KMS-11 (cell line): ENCODE measurements around the gene DPP9.

ENCODE experiments used
- H2AFZ ChIP-seq: fragments of 200-600 bp; sonication (generic); 2 replicates; pipeline ENCODE4 v1.6.1; 2016; ENCODE audit warnings: antibody characterized with exemption, mixed run types, low read depth
- H3K27ac ChIP-seq: fragments of 200-600 bp; sonication (generic); 2 replicates; pipeline ENCODE4 v1.6.1; 2016; ENCODE audit warnings: mild to moderate bottlenecking, mixed run types
- H3K27me3 ChIP-seq: fragments of 200-600 bp; sonication (generic); 2 replicates; pipeline ENCODE4 v1.6.1; 2017; ENCODE audit warnings: mild to moderate bottlenecking, low read depth, mixed run types, moderate library complexity; ENCODE audit not compliant: insufficient read depth
- H3K36me3 ChIP-seq: fragments of 200-600 bp; sonication (generic); 2 replicates; pipeline ENCODE4 v1.6.1; 2017; ENCODE audit warnings: mild to moderate bottlenecking, mixed run types; ENCODE audit not compliant: insufficient read depth
- H3K4me1 ChIP-seq: fragments of 200-600 bp; sonication (generic); 2 replicates; pipeline ENCODE4 v1.6.1; 2016; ENCODE audit warnings: mild to moderate bottlenecking, low read depth, mixed run types; ENCODE audit not compliant: poor library complexity, severe bottlenecking
- H3K4me2 ChIP-seq: fragments of 200-600 bp; sonication (generic); 2 replicates; pipeline ENCODE4 v1.7.0; 2016; ENCODE audit warnings: mild to moderate bottlenecking, mixed run types
- H3K4me3 ChIP-seq: fragments of 200-600 bp; sonication (generic); IDR thresholded peaks from 2 replicates; pipeline ENCODE4 v1.6.1; 2017; ENCODE audit warnings: low read depth, low read length, mixed read lengths; ENCODE audit not compliant: insufficient read depth
- H3K79me2 ChIP-seq: fragments of 200-600 bp; sonication (generic); 2 replicates; pipeline ENCODE4 v1.6.1; 2016; ENCODE audit warnings: low read depth, mixed run types; ENCODE audit not compliant: insufficient read depth
- H3K9ac ChIP-seq: fragments of 200-600 bp; sonication (generic); 2 replicates; pipeline ENCODE4 v1.6.1; 2016; ENCODE audit warnings: mild to moderate bottlenecking, mixed run types
- H4K20me1 ChIP-seq: fragments of 200-600 bp; sonication (generic); 2 replicates; pipeline ENCODE4 v1.6.1; 2016; ENCODE audit warnings: mild to moderate bottlenecking, mixed run types; ENCODE audit not compliant: insufficient read depth
- TF ChIP-seq, protein P1 (sequence below): fragments of 200-600 bp; sonication (generic); conservative IDR thresholded peaks from 2 replicates; pipeline ENCODE4 v1.6.1; 2017; ENCODE audit warnings: low read depth, mild to moderate bottlenecking, antibody characterized with exemption, low read length, moderate library complexity, mixed read lengths

Gene DPP9

GRCh38 chr19:4657262-4657661 is 66.4 kb downstream of the DPP9 start:
- H3K27ac ChIP-seq, result no peak overlapping the region
- H3K9ac ChIP-seq, result no peak overlapping the region
- H3K4me3 ChIP-seq, result no peak overlapping the region
- no peaks in the 10 kb centered on the region for H3K79me2 ChIP-seq
- no peak overlapping the region for H3K4me2 ChIP-seq
- TF ChIP-seq, protein P1, sequence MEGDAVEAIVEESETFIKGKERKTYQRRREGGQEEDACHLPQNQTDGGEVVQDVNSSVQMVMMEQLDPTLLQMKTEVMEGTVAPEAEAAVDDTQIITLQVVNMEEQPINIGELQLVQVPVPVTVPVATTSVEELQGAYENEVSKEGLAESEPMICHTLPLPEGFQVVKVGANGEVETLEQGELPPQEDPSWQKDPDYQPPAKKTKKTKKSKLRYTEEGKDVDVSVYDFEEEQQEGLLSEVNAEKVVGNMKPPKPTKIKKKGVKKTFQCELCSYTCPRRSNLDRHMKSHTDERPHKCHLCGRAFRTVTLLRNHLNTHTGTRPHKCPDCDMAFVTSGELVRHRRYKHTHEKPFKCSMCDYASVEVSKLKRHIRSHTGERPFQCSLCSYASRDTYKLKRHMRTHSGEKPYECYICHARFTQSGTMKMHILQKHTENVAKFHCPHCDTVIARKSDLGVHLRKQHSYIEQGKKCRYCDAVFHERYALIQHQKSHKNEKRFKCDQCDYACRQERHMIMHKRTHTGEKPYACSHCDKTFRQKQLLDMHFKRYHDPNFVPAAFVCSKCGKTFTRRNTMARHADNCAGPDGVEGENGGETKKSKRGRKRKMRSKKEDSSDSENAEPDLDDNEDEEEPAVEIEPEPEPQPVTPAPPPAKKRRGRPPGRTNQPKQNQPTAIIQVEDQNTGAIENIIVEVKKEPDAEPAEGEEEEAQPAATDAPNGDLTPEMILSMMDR, result no peak
- H3K36me3 ChIP-seq, result no peaks in the 10 kb centered on the region; the same call in 1 of the 2 replicates
- no peaks in the 10 kb centered on the region for H4K20me1 ChIP-seq
- H3K27me3 ChIP-seq, result no peaks in the 10 kb centered on the region
- H3K4me1 ChIP-seq, result peaks cover 15% of the 10 kb centered on the region
- no peak overlapping the region for H2AFZ ChIP-seq

GRCh38 chr19:4656102-4656501 is 67.5 kb downstream of the DPP9 start:
- no peak overlapping the region for H3K9ac ChIP-seq
- no peaks in the 10 kb centered on the region for H3K27me3 ChIP-seq
- H3K4me3 ChIP-seq, result no peak overlapping the region
- no peak overlapping the region for H3K27ac ChIP-seq
- peaks cover 13% of the 10 kb centered on the region for H3K4me1 ChIP-seq
- H3K4me2 ChIP-seq, result no peak overlapping the region
- no peak overlapping the region for H2AFZ ChIP-seq
- H3K79me2 ChIP-seq, result no peaks in the 10 kb centered on the region
- H4K20me1 ChIP-seq, result no peaks in the 10 kb centered on the region
- H3K36me3 ChIP-seq, result no peaks in the 10 kb centered on the region; the same call in 1 of the 2 replicates
- TF ChIP-seq, protein P1, result no peak

DNA sequence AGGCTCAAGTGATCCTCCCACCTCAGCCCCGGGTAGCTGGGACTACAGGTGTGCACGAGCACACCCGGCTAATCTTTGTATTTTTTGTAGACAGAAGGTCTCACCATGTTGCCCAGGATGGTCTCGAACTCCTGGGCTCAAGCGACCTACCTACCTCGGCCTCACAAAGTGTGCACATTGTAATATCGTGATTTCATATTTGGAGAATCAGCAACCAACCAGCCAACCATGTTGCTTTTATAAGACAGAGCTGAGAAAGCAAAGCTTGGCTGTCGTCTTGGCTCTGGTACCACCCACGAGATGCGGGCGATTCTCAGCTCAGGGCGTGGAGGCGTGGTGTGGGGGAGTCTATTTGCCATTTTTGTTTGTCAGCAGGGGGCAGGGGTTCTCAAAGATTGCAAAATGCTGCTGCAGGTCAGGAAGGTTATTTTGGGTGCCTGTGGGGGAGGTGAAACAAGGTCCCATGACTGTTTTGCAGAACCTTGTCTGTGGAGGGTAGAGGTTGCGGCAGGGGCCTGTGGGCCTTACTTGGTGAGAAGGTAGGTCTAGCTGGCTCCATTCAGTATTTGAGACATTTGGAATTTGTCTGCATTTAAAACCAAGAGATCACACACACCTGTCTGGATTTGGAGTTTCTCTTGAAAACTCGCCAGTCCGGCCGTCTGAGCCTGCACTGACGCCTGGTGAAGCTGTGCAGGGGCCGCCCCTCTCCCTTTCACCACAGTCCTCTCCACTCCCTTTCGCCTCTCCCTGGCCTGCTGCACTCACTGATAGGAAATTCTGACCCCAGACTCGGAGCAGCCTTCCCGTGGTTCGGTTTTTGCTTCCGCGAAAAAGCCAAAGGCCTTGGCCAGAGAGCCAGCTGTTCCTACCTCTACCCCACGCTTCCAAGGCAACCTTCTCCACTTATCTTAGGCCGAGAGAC is 68.9 kb downstream of the DPP9 start:
- Histone ChIP-seq H3K4me1 (peaks cover 10% of the 10 kb centered on the region), H3K27me3 (no peaks in the 10 kb centered on the region), H3K4me3 (no peak overlapping the region), H2AFZ (no peak overlapping the region), H3K9ac (no peak overlapping the region), H3K4me2 (no peak overlapping the region), H4K20me1 (no peaks in the 10 kb centered on the region), H3K27ac (no peak overlapping the region), H3K79me2 (no peaks in the 10 kb centered on the region), H3K36me3 (no peaks in the 10 kb centered on the region; the same call in 1 of the 2 replicates)
- TF ChIP-seq, protein P1, result no peak

GRCh38 chr19:4653793-4654436 is 69.7 kb downstream of the DPP9 start:
- H3K27ac ChIP-seq, result no peak overlapping the region
- H3K27me3 ChIP-seq, result no peaks in the 10 kb centered on the region
- no peak overlapping the region for H3K4me2 ChIP-seq
- H3K4me1 ChIP-seq, result peaks cover 10% of the 10 kb centered on the region
- H3K36me3 ChIP-seq, result no peaks in the 10 kb centered on the region; the same call in 1 of the 2 replicates
- no peaks in the 10 kb centered on the region for H3K79me2 ChIP-seq
- no peak overlapping the region for H2AFZ ChIP-seq
- H4K20me1 ChIP-seq, result no peaks in the 10 kb centered on the region
- H3K9ac ChIP-seq, result no peak overlapping the region
- no peak overlapping the region for H3K4me3 ChIP-seq
- TF ChIP-seq, protein P1, result no peak
